ENCODE results near the gene SMARCD2. TPM values are rescaled to one million over a fixed set of nuclear protein-coding genes. Genes with fewer than 3 reads are reported as not detected.

Gene SMARCD2
- total RNA-seq, 2 donors from 2014 or later: 68.8 to 82.1 TPM

- Mint-ChIP-seq H3K27ac (peak overlapping the region; percentile 95), H3K4me3 (peak overlapping the region; percentile 98), H3K27me3 (ENCODE audit: insufficient read depth) (peaks cover 20% of the 10 kb centered on the region), H3K9me3 (no peaks in the 10 kb centered on the region), H3K36me3 (ENCODE audit: low read depth) (peaks cover 4% of the 10 kb centered on the region), H3K4me1 (peaks cover 18% of the 10 kb centered on the region)
- 0% methylated on average over 21 to 36 of the region's 36 CpGs for WGBS, 2 experiments (ENCODE audit: insufficient coverage in 1 of 2, insufficient read length in 1 of 2)
- TF ChIP-seq CTCF (conservative IDR thresholded peaks at IDR 0.05): no peak
- H3K27me3 ChIP-seq (ENCODE audit: control insufficient read depth, insufficient read depth, low read length, poor library complexity, severe bottlenecking): no peaks in the 10 kb centered on the region
- no peaks in the 10 kb centered on the region for H3K36me3 ChIP-seq (ENCODE audit: control insufficient read depth, insufficient read depth, low read length)
- no peak for DNase-seq
- H3K9ac ChIP-seq (ENCODE audit: extremely low read depth, low read length, poor library complexity, severe bottlenecking): peak overlapping the region; percentile 74
- H3K4me1 ChIP-seq (ENCODE audit: control insufficient read depth, insufficient read depth, low read length): peaks cover 10% of the 10 kb centered on the region
- peak overlapping the region; percentile 49 for H3K27ac ChIP-seq (ENCODE audit: low read depth, low read length)
- no peaks in the 10 kb centered on the region for H3K9me3 ChIP-seq (ENCODE audit: control insufficient read depth, low read length)
- H3K4me3 ChIP-seq (ENCODE audit: low read length): peak overlapping the region; percentile 97
Measured at GRCh38 chr17:63842173-63842539, 329 bp downstream of the SMARCD2 start.

- Mint-ChIP-seq H3K27me3 (ENCODE audit: insufficient read depth) (peaks cover 14% of the 10 kb centered on the region), H3K36me3 (ENCODE audit: low read depth) (peaks cover 9% of the 10 kb centered on the region), H3K4me1 (peaks cover 18% of the 10 kb centered on the region), H3K9me3 (no peaks in the 10 kb centered on the region), H3K4me3 (peak overlapping the region; percentile 98), H3K27ac (peak overlapping the region; percentile 95)
- Histone ChIP-seq H3K9ac (ENCODE audit: extremely low read depth, low read length, poor library complexity, severe bottlenecking) (peak overlapping the region; percentile 74), H3K36me3 (ENCODE audit: control insufficient read depth, insufficient read depth, low read length) (no peaks in the 10 kb centered on the region), H3K4me3 (ENCODE audit: low read length) (peak overlapping the region; percentile 97), H3K4me1 (ENCODE audit: control insufficient read depth, insufficient read depth, low read length) (peaks cover 10% of the 10 kb centered on the region), H3K9me3 (ENCODE audit: control insufficient read depth, low read length) (no peaks in the 10 kb centered on the region), H3K27me3 (ENCODE audit: control insufficient read depth, insufficient read depth, low read length, poor library complexity, severe bottlenecking) (no peaks in the 10 kb centered on the region), H3K27ac (ENCODE audit: low read depth, low read length) (peak overlapping the region; percentile 49)
- 16 to 17% methylated on average over 23 to 26 of the region's 26 CpGs for WGBS, 2 experiments (ENCODE audit: insufficient coverage in 1 of 2, insufficient read length in 1 of 2)
- TF ChIP-seq CTCF (conservative IDR thresholded peaks at IDR 0.05): no peak
- peak; percentile 84 for DNase-seq
Measured at GRCh38 chr17:63841350-63842172, 924 bp downstream of the SMARCD2 start.

- peak overlapping the region; percentile 74 for H3K9ac ChIP-seq (ENCODE audit: extremely low read depth, low read length, poor library complexity, severe bottlenecking)
- H3K36me3 ChIP-seq (ENCODE audit: control insufficient read depth, insufficient read depth, low read length): no peaks in the 10 kb centered on the region
- DNase-seq: no peak
- peak overlapping the region; percentile 98 for H3K4me3 Mint-ChIP-seq
- no peaks in the 10 kb centered on the region for H3K9me3 Mint-ChIP-seq
- peak overlapping the region; percentile 35 for H3K27ac Mint-ChIP-seq
- peaks cover 14% of the 10 kb centered on the region for H3K36me3 Mint-ChIP-seq (ENCODE audit: low read depth)
- H3K27me3 ChIP-seq (ENCODE audit: control insufficient read depth, insufficient read depth, low read length, poor library complexity, severe bottlenecking): no peaks in the 10 kb centered on the region
- H3K4me1 Mint-ChIP-seq: peaks cover 18% of the 10 kb centered on the region
- peaks cover 7% of the 10 kb centered on the region for H3K27me3 Mint-ChIP-seq (ENCODE audit: insufficient read depth)
- no peak for TF ChIP-seq CTCF (conservative IDR thresholded peaks at IDR 0.05)
- H3K4me3 ChIP-seq (ENCODE audit: low read length): peak overlapping the region; percentile 97
- H3K9me3 ChIP-seq (ENCODE audit: control insufficient read depth, low read length): no peaks in the 10 kb centered on the region
- WGBS, 2 experiments (ENCODE audit: insufficient coverage in 1 of 2, insufficient read length in 1 of 2): 85 to 93% methylated on average over 2 to 4 of the region's 4 CpGs
- H3K27ac ChIP-seq (ENCODE audit: low read depth, low read length): no peak overlapping the region
- peaks cover 10% of the 10 kb centered on the region for H3K4me1 ChIP-seq (ENCODE audit: control insufficient read depth, insufficient read depth, low read length)
Measured at GRCh38 chr17:63840591-63841349, 1.7 kb downstream of the SMARCD2 start.
